ENCODE data around the gene GNB1. TPM values are rescaled to one million over a fixed set of nuclear protein-coding genes. Genes with fewer than 3 reads are reported as not detected.
A peak's percentile ranks its signal among the peaks of the same experiment; 100 is the strongest.

The GNB1 gene
- total RNA-seq, 1 donor from 2014 or later, result 338 TPM

DNA sequence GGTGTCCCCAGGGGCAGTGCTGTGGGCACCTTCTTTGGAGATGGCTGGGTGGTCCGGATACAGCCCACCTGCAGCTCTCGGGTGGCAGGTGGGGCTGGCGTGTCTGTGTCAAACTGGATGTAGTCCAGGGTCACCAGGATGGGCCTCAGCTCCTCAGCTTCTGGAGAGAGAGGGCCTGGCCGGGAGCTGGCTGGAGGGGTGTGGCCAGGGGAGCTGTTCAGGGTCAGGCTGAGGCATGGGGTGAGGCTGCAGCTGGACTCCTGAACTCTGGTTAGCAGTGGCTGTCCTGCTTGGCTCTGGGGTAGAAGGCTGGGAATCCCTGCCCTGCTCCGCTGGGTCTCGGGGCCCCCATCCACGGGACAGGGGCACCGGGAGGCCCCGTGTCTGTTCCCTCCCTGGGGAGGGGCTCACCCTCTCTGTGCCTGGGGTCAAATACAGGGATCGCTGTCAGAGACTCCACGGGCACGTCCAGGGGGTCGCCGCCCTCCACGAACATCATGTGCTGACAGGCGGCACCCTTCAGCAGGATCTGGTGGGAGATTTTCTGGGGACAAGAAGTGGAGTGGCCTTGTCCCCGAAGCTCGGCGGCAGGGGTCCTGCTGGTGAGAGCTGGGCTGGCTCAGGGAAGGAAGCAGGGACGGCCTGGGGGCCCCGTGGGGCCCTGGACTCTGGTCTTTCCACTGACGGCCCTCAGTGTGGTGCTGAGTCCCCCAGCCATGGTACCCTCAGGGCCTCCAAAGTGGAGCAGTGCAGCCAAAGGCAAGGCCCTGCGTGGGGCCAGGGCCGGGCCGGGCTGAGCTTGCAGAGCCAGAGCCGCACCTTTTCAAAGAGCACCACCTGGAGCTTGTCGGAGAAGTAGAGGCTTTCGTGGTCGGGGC is 32.3 kb upstream of the GNB1 start:
- no peak for DNase-seq (ENCODE audit: low spot score)

DNA sequence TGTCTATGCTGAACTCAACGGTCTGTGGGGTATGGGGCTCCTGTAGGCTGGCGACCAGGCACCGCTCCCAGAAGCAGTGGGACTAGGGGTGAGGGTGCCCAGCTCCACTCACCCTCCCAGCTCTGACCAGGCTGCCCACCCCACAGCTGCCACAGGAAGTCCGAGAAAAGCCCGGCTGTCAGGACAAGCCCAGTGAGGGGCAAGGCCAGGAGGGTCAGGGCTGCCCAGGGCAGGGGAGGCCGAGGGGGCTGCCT is 31.7 kb upstream of the GNB1 start:
- no peak for DNase-seq (ENCODE audit: low spot score)

- no peak for DNase-seq (ENCODE audit: low spot score)
These were observed 31.2 kb upstream of the GNB1 start for GRCh38 chr1:1921901-1922701.

DNA sequence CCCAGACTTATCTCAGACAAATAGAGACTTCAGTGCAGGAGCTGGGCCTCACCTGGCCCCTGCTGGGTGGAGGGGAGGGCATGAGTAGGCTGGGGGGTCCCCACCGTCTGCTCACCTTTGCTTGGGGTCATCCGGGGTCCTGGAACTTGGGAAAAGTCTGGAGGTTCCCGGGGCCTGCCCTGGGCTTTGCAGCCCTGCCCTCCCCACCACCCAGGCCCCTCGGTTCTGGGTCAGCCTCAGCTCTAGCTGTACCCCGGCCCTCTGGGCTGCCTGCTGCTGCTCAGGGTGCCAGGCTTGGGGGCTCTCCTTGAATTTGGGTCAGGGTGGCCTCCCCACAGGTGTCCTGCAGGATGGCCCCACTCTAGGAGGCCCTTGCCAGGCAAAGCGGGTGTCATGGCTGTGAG is 30.6 kb upstream of the GNB1 start:
- no peak for DNase-seq (ENCODE audit: low spot score)

DNA sequence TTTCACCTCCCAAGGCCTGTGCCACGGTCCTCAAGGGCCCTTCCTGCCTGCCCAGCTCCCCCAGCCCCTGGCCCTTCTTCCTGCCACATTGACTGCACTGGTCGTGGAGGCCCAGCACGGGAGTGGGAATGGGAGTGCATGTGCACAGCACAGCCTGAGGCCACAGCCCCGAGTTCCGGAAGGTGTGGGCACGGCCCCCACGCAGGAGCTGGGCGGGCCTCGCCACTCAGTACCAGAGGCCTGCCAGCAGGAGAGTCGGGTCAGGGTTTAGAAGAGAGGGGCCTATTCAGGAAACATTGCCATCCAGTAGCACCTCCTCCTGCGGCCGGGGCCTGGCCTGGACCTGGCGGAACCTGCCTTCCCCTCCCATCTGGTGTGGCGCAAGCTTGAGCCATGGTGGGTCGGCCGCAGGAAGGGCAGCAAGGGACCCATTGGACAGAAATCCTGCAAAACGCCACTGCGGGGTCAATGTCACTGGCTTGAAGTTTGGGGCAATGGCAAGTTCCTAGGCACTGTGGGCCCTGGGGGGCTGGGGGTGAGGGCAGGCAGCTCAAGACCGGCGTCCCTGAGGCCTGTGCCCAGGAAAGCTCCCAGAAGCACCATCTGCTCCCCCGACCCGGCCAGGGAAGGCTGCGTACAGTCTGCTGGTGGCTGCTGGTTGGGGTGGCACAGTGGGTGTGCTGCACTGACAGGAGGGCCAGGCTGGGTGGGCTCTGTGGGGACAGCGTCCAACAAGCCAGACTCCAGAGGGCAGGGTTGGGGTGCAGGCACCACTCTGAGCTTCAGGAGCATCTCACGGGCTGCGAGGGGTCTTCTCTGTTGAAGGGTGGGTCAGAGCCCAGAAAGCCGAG is 29.9 kb upstream of the GNB1 start:
- no peak for DNase-seq (ENCODE audit: low spot score)

- DNase-seq (ENCODE audit: low spot score), result no peak
These were observed 29.2 kb upstream of the GNB1 start for GRCh38 chr1:1920057-1920607.

DNA sequence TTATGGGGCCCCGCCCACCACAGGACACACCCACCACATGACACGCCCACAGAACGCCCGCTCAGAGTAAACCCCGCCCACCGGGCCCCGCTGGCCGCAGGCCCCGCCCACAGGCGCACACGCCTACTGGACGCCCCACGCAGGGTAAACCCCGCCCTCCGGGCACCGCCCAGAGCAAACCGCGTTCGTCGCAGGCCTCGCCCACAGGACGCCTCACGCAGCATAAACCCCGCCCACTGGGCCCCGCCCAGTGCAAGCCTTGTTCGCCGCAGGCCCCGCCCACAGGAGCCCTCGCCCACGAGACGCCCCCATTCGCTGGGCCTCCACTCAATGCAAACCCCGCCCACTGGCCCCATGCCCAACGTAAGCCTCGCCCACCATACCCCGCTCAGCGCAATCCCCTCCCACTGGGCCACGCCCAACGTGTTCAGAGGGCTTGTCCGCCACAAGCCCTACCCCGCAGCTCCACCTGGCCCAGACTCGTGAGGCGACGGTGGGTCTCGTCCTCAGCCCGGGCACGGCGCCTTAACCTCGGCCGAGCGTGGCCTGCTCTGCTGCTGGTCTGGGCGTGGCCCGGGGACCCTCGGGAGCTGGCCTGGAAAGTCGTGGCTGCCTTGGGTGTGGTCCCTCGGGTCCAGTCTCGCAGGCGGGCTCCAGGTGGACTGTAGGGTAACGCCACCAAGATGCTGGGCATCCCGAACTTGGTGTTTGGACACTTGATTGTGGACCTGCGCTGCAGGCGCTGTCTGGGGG is 28.6 kb upstream of the GNB1 start:
- DNase-seq (ENCODE audit: low spot score), result peak; percentile 99

- DNase-seq (ENCODE audit: low spot score), result no peak
These were observed 28.0 kb upstream of the GNB1 start, which contains the start of gene TMEM52 for GRCh38 chr1:1918901-1919303. TMEM52 (minus strand) TSS chr1:1919279; CDS start chr1:1919265, 14 bp downstream.

DNA sequence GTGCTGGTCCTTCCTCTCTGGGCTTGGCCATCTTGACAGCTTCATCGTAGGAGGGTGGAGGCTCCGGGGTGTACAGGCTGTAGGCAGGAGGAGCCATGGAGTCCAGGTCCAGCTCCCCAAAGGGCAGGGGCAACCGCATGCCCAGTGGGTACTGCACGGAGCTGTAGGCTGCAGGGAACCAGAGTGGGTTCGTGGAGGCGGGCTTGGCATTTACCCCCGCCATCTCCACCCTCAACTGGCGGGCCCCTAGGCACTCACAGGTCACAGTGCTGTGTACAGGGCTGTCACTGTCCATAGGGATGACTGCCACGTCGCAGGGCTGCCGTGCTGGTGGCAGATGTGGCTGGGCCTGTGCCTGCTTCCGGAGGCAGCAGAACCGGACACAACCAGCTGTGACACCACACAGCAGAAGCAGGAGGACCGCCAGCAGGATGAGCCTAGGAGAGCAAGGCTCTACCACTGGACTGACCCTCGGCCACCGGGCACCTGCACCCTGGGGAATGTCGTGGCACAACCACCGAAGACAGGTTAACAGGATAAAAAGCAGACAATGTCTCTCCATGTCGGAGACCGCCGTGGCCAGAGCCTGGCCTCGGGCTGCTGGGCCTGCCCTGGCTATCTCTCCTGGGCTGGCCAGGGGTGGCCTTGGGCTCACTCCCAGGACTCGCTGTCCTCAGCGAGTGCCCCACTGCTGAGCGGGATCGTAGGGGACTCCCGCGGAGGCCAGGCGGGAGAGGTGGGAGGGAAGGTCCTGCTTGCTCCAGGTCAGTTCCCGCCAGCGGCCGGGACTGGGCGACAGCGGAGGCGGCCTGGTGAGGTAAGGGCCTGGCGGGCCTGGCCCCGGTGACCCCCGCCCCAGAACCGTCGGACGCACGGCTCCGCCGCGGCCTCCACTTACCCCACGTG is 27.4 kb upstream of the GNB1 start:
- DNase-seq (ENCODE audit: low spot score), result no peak

DNA sequence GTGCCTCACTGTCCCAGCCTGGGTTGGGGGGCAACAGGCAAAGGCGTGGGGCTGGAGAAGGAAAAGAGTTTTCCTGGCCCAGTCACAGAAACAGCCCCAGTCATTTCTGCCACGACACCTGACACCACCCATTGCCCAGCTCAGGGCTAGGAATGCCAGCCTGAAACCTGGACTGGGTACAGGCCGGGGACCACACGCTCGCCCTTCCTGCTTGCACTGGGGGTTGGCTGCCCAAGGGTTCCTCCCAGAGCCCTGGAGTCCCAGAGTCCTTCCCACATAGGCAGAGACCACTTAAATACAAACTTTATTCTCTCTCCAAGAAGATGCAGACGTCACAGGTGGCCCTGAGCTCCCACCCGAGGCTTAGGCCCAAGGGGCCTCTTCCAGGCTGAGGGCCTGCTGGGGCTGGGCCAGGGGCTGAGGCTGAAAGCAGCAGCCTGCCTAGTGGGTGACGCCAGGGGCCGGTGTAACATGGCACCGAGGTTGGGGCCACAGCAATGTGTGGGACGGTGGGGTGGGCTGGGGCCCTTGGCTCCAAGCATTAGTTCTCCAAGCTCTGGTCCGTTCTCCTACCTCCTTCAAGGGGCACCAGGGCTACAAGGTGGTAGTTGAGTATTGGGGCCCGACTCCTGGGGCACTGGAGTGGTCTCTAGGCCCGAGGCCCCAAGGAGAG is 26.6 kb upstream of the GNB1 start:
- DNase-seq (ENCODE audit: low spot score), result no peak

DNA sequence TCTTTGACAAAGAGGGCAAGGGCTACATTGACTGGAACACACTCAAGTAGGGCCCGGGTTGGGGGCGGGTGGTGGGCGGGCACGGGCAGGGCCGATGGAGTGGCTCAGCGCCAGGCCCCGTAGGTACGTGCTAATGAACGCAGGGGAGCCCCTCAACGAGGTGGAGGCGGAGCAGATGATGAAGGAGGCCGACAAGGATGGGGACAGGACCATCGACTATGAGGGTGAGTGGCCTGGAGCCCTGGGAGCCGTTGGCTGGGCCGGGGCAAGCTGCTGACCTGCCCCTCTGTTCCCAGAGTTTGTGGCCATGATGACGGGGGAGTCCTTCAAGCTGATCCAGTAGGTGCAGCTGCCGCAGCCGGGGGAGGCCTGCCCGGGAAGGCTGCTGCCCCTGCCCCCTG is 26.0 kb upstream of the GNB1 start:
- DNase-seq (ENCODE audit: low spot score), result no peak

DNA sequence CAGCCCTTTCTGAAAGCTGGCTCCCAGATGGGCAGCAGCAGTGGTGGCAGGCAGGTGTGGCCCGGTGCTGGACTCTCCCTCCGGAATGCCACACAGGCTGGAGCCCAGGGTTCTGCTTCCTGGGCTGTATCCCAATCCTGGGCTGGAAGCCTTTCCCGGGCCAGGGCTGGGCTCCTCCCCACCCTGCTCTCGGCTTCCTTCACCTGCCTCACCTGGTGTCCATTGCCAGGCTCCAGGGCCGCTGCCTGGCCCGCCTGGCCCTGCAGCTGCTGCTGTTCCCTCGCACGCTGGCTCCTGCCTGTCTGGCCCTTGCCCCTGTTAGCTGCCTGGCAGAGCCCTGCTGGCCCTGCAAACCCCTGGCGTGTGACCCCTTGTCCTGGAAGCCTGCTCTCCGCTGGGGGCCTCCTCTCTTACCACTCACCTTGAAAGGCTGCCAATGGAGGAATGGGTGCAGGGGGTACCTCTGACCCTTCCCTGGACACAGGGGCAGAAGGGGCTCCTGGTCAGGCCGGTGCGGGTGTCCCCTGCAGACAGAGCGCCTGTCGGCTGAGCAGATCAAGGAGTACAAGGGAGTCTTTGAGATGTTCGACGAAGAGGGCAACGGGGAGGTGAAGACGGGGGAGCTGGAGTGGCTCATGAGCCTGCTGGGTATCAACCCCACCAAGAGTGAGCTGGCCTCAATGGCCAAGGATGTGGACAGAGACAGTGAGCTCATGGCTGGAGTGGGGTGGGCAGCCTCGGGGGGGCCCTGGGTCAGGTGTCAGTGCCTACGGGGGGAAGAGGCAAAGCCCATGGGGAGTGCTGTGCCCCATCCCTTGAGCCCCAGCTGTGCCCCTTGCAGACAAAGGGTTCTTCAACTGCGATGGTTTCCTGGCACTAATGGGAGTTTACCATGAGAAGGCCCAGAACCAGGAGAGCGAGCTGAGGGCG is 25.3 kb upstream of the GNB1 start:
- DNase-seq (ENCODE audit: low spot score), result no peak

DNA sequence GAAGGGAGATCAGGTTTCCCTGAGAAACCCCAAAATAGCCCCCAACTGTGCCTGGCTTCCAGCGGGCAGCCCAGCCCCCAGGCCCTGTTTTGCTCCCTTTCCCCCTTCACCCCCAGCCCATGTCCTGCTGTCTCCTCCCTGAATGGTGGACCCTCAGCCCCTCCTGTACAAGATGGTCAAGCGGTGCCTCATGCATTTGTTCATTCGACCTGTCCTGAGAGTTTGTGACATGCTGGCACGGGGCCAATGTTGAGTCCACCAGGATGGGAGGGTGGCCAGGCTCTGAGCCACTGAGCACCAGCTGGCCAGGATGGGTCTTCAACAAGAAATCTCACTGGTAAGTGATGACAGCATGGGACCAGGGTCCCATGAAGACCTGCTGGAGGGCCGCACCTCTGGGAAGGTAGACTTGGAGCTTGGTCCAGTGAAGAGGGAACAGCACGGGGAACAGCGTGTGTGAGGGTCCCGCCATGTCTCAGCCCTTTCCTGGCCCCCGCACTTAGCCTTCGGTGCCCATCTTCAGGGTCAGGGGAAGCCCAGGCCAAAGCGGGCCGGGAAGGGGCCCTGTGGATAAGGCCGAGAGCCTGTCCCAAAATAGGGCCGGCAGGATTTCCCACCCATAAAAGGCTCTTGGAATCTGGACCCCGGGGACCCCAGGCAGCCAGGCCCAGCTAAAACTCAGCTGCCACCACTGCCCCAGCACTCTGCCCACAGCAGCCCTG is 24.2 kb upstream of the GNB1 start, which contains the start of gene CALML6:
Gene CALML6, plus strand, starts transcription at position 290 of the 722 bp plus-strand sequence. Its CDS starts 21 bp downstream, at position 311.
- DNase-seq (ENCODE audit: low spot score), result no peak

DNA sequence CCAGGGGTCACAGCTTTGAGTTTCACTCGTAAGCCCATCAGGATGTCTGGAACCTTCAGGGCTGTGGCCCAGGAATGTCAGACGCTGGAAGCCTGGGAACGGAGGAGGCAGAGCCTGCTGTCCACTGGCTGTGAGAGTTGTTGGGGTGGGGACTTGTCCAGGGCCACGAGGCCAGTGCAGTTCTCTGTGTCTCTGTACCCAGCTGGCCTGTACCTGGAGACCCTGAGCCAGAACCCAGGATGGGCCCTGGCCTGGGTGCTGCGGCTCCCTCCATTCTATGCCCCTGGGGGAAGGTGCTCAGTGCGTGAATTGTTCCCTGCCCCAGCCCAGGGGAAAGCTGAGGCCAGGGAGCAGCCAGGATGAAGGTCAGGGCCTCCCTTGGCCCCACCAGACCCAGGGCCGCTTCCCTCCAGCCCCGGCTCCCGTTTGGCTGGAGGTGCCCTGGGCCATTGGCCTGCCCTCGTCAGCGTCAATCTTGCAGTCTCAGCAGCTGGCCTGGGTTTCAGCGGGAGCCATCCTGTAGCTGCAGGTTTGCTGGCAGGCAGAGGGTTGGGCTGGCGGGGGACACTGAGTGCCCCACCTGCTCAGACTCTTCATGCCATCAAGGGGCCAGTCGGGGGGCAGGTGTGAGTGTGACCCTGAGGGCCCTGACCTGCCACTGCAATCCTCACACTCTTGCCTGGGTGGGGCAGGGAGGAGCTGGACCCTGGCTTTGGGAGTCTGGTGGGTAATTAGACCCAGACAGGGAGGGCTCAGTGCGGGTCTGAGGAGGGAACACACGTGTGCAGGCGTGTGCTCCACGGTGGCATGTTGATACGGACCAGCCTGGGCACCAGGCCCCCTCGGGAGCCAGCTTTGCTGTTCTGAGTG is 23.4 kb upstream of the GNB1 start:
- no peak for DNase-seq (ENCODE audit: low spot score)

- no peak for DNase-seq (ENCODE audit: low spot score)
These were observed 20.6 kb upstream of the GNB1 start for GRCh38 chr1:1911350-1912041.
